ENCODE measurements around the gene H2AZ2.

The H2AZ2 gene

DNA sequence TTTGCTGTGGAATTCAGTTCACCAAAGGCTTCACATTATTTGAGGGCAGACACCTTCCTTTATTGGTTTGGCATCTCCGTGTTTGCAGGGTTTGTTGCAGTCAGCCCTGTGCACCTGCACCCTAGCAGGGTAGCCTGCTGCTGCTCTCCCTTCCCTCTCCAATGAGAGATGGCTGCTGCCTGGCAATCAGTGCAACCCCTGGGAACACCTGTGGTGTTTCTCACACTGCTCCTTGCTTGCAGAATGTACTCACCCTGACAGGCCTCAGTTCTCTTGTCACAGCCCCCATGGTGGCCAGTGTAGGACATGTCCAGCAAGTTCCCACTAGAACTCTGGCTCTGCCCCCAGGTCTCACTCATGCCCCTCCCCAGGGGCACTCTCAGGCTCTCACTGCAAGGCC, 63.5 kb downstream of the H2AZ2 start:
- DNase-seq (ENCODE audit: low read depth), result no peak

DNA sequence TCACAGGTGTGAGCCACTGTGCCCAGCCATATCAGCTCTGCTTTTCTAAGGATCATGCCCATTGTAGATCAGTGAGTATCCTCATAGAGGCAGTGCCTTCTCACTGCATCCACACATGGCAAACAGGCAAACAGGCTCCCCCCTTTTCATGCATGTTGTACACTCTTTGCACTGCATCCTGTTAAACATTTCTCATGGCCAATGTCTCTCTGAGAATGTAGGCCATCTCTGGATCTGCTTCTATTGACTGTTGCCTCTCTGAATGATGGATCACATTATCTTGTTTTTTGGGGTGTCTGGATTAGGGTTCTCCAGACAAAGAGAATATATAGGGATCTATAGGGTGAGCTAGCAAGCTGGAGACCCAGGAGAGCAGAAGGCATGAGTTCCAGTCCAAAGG, 64.5 kb downstream of the H2AZ2 start:
- DNase-seq (ENCODE audit: low read depth), result no peak

DNA sequence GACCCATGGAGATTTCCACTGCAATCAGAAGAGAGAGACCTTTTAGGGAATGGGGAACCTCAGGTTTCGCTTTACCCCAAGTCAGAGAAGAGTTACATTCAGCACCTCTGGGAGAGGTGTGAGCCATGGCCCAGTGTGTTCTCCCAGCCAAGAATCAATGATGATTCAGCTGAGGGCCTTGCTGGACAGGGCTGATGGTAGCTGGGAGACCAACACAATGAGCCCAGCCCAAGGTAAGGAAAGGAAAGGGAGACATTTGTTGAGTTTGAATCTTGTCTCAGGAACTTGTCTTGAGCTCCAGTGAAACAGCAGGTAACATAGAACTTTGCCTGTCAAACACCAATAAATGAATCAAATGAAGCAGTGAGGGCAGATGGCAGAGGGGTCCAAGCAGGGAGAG, 65.4 kb downstream of the H2AZ2 start:
- no peak for DNase-seq (ENCODE audit: low read depth)
